HPDE6-E6E7 (cell line): ENCODE data around the gene PRKN.

Experiments
- DNase-seq: peaks from one replicate; pipeline ENCODE4 v3.0.0; 2011; ENCODE audit warnings: missing footprints; ENCODE audit errors: extremely low spot score

PRKN gene

GRCh38 chr6:162058281-162058875, 669.2 kb downstream of the PRKN start:
- no peak for DNase-seq

GRCh38 chr6:162056745-162057144, 670.8 kb downstream of the PRKN start:
- DNase-seq = no peak

- DNase-seq = no peak
These were observed 671.5 kb downstream of the PRKN start for GRCh38 chr6:162056061-162056460.

GRCh38 chr6:162055365-162055764, 672.2 kb downstream of the PRKN start:
- DNase-seq = no peak

- DNase-seq = no peak
These were observed 674.5 kb downstream of the PRKN start for GRCh38 chr6:162053084-162053483.

- no peak for DNase-seq
These were observed 677.0 kb downstream of the PRKN start for GRCh38 chr6:162050579-162050978.

- DNase-seq = no peak
These were observed 681.2 kb downstream of the PRKN start for GRCh38 chr6:162046324-162046723.

- DNase-seq = no peak
These were observed 694.9 kb downstream of the PRKN start for GRCh38 chr6:162032620-162033019.

GRCh38 chr6:162029873-162030576, 697.5 kb downstream of the PRKN start:
- no peak for DNase-seq

- DNase-seq = no peak
These were observed 700.7 kb downstream of the PRKN start for GRCh38 chr6:162026843-162027242.

- no peak for DNase-seq
These were observed 701.5 kb downstream of the PRKN start for GRCh38 chr6:162026031-162026430.

GRCh38 chr6:162019349-162019748, 708.2 kb downstream of the PRKN start:
- DNase-seq = no peak

- no peak for DNase-seq
These were observed 710.0 kb downstream of the PRKN start for GRCh38 chr6:162017536-162017935.

- no peak for DNase-seq
These were observed 713.3 kb downstream of the PRKN start for GRCh38 chr6:162014069-162014811.

GRCh38 chr6:162005372-162005771, 722.2 kb downstream of the PRKN start:
- DNase-seq = no peak

GRCh38 chr6:161996783-161997182, 730.8 kb downstream of the PRKN start:
- DNase-seq = no peak

- no peak for DNase-seq
These were observed 741.6 kb downstream of the PRKN start for GRCh38 chr6:161985876-161986423.

- no peak for DNase-seq
These were observed 742.9 kb downstream of the PRKN start for GRCh38 chr6:161984713-161985112.

GRCh38 chr6:161976553-161976952, 751.0 kb downstream of the PRKN start:
- no peak for DNase-seq

GRCh38 chr6:161973064-161973463, 754.5 kb downstream of the PRKN start:
- no peak for DNase-seq

GRCh38 chr6:161971043-161971442, 756.5 kb downstream of the PRKN start:
- no peak for DNase-seq

- no peak for DNase-seq
These were observed 763.8 kb downstream of the PRKN start for GRCh38 chr6:161963634-161964234.
